DND-41 (cell line): ENCODE data around the gene FBXL22.

Source experiments
- EZH2 ChIP-seq: IDR thresholded peaks from 3 replicates; pipeline ENCODE4 v1.6.1; 2012; ENCODE audit warnings: borderline replicate concordance, low read depth, mild to moderate bottlenecking, moderate library complexity, low read length, inconsistent platforms; ENCODE audit not compliant: severe bottlenecking
- TF ChIP-seq, protein P1 (sequence below): IDR thresholded peaks from 2 replicates; pipeline ENCODE4 v1.5.1; 2012; ENCODE audit warnings: borderline replicate concordance, low read length, moderate library complexity, mild to moderate bottlenecking; ENCODE audit not compliant: poor library complexity, severe bottlenecking; ENCODE audit errors: extremely low read depth

DNA sequence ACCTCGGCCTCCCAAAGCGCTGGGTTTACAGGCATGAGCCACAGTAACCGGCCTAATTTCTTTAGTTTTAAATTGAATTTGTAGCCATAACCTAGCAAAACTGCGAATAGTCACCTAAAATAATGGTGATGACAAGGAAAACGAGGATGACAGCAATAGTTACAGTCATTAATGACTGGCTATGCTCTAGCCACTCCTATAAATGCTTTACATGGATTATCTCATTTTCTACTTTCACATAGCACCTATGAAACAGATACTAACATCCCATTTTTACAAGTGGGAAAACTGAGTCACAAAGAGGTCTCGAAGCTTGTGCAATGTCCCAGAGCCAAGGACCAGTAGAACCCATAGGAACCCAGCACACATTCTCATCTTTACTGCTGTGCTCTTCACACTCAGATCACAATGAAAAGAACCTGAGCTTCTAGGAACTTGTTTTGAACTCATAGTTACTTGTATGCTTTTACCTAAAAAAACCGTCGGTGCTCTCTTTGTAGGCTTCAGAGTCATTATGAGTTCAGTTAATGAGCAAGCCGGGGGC, 39.4 kb downstream of the FBXL22 start:
- TF ChIP-seq, protein P1, sequence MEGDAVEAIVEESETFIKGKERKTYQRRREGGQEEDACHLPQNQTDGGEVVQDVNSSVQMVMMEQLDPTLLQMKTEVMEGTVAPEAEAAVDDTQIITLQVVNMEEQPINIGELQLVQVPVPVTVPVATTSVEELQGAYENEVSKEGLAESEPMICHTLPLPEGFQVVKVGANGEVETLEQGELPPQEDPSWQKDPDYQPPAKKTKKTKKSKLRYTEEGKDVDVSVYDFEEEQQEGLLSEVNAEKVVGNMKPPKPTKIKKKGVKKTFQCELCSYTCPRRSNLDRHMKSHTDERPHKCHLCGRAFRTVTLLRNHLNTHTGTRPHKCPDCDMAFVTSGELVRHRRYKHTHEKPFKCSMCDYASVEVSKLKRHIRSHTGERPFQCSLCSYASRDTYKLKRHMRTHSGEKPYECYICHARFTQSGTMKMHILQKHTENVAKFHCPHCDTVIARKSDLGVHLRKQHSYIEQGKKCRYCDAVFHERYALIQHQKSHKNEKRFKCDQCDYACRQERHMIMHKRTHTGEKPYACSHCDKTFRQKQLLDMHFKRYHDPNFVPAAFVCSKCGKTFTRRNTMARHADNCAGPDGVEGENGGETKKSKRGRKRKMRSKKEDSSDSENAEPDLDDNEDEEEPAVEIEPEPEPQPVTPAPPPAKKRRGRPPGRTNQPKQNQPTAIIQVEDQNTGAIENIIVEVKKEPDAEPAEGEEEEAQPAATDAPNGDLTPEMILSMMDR, result no peak
- no peak for TF ChIP-seq EZH2
